T47D (cell line): Measurements from ENCODE around the gene CTNNBIP1.
"Not testable (repeated sequence)": the region's sequence is repeated elsewhere in the genome, so short reads cannot be mapped to it uniquely, and the experiment has no call there.

Source experiments
- DNase-seq, 2 experiments: peaks; one replicate each; pipeline versions ENCODE4 v3.0.0 to v3.0.0-alpha.2; 2011 to 2012; ENCODE audit warnings: low read depth in 1 of 2, low spot score in 1 of 2
- JUND ChIP-seq: IDR thresholded peaks from 2 replicates; pipeline ENCODE4 v1.6.1; 2012; ENCODE audit warnings: low read depth
- in situ Hi-C: cut with HindIII; loops from 2 replicates; pipeline ENCODE4 v1.10.0; 2016; ENCODE audit warnings: low sequenced_read_pairs, low pct_unique_long_range_greater_than_20kb

Gene CTNNBIP1

GRCh38 chr1:9910076-9910422, at the start of gene CTNNBIP1:
TSS of gene CTNNBIP1 (minus strand) at chr1:9910269. CDS start at chr1:9872064, 38,205 bp downstream.
- no peak for DNase-seq
- in situ Hi-C loops: no loop called here
- no peak for TF ChIP-seq JUND

GRCh38 chr1:9957726-9958125, 47.7 kb upstream of the CTNNBIP1 start:
- no peak for DNase-seq
- in situ Hi-C loops: no loop called here
- TF ChIP-seq JUND: no peak

- DNase-seq: no peak
- in situ Hi-C loops: no loop called here
Observed at GRCh38 chr1:9946315-9946714, 36.2 kb upstream of the CTNNBIP1 start.

GRCh38 chr1:9942939-9943788, 33.1 kb upstream of the CTNNBIP1 start, which contains the start of the genes LZIC and NMNAT1:
TSS of gene LZIC (minus strand) at chr1:9943391. CDS start at chr1:9936619, 6,772 bp downstream.
TSS of gene NMNAT1 (plus strand) at chr1:9943475. CDS start at chr1:9972074, 28,599 bp downstream.
- DNase-seq: peak; percentile 62 to 94
- in situ Hi-C loops: no loop called here
- no peak for TF ChIP-seq JUND

More at GRCh38 chr1:9946315-9946714, 36.2 kb upstream of the CTNNBIP1 start:
- no peak for TF ChIP-seq JUND

GRCh38 chr1:9942399-9942938, 32.4 kb upstream of the CTNNBIP1 start:
- no peak for TF ChIP-seq JUND
- DNase-seq: peak in 1 of 2 experiments; percentile 41
- in situ Hi-C loops: no loop called here

- no peak for DNase-seq
- TF ChIP-seq JUND: no peak
- in situ Hi-C loops: no loop called here
Observed at GRCh38 chr1:9929431-9930385, 19.6 kb upstream of the CTNNBIP1 start.

GRCh38 chr1:9927259-9927658, 17.2 kb upstream of the CTNNBIP1 start:
- in situ Hi-C loops: no loop called here
- no peak for TF ChIP-seq JUND
- DNase-seq: no peak

- in situ Hi-C loops: no loop called here
- TF ChIP-seq JUND: no peak
- no peak for DNase-seq
Observed at GRCh38 chr1:9922342-9922741, 12.3 kb upstream of the CTNNBIP1 start.

GRCh38 chr1:9920606-9921005, 10.5 kb upstream of the CTNNBIP1 start:
- in situ Hi-C loops: no loop called here
- no peak for TF ChIP-seq JUND
- DNase-seq: no peak

- in situ Hi-C loops: no loop called here
- no peak for DNase-seq
- TF ChIP-seq JUND: no peak
Observed at GRCh38 chr1:9917901-9918300, 7.8 kb upstream of the CTNNBIP1 start.

GRCh38 chr1:9917495-9917894, 7.4 kb upstream of the CTNNBIP1 start:
- in situ Hi-C loops, DNase-seq: not testable (repeated sequence)

- TF ChIP-seq JUND: no peak
- in situ Hi-C loops: no loop called here
- no peak for DNase-seq
Observed at GRCh38 chr1:9916452-9916851, 6.4 kb upstream of the CTNNBIP1 start.

- no peak for DNase-seq
- no peak for TF ChIP-seq JUND
- in situ Hi-C loops: no loop called here
Observed at GRCh38 chr1:9914610-9914937, 4.5 kb upstream of the CTNNBIP1 start.
